RPMI8226 (cell line): ENCODE measurements around the gene AGO3.
"Not testable (repeated sequence)": the region's sequence is repeated elsewhere in the genome, so short reads cannot be mapped to it uniquely, and the experiment has no call there.

ENCODE experiments used
- DNase-seq: peaks from one replicate; pipeline ENCODE4 v3.0.0-alpha.2; 2015

The AGO3 gene

GRCh38 chr1:36014722-36015220, 83.9 kb downstream of the AGO3 start:
- DNase-seq: no peak

- no peak for DNase-seq
Measured at GRCh38 chr1:36016686-36017085, 85.8 kb downstream of the AGO3 start.

- DNase-seq: no peak
Measured at GRCh38 chr1:36023098-36023769, 92.3 kb downstream of the AGO3 start.

DNA sequence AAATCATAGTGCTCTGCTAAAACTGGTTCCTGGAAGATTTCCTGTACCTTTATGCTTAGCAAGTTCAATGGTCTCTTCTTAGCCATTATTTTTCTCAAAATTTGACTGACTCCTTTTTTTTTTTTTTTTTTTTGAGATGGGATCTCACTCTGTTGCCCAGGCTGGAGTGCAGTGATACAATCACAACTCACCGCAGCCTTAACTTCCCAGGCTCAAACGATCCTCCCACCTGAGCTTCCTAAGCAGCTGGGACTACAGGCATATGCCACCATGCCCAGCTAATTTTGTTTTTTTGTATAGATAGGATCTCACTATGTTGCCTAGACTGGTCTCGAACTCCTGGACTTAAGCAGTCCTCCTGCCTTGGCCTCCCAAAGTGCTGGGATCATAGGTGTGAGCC, 93.1 kb downstream of the AGO3 start:
- not testable (repeated sequence) for DNase-seq

- no peak for DNase-seq
Measured at GRCh38 chr1:36024847-36025246, 93.9 kb downstream of the AGO3 start.

GRCh38 chr1:36027766-36028165, 96.9 kb downstream of the AGO3 start:
- DNase-seq: no peak

DNA sequence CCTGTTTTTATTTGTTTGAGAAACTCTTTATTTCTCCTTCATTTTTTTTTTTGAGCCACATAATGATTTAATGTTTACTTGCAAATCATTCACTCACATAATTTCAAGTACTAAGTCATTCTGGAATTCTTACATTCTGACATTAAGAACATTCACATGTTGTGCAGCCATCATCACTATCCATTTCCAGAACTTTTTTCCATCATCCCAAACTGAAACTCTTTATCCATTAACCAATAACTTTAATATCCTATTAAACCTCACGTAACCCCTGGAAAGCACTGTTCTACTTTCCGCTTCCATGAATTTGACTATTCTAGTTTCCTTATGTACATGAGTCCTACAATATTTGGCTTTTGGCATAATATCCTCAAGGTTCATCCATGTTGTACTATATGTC, 100.5 kb downstream of the AGO3 start:
- no peak for DNase-seq

GRCh38 chr1:36034692-36035091, 103.8 kb downstream of the AGO3 start:
- DNase-seq: no peak

DNA sequence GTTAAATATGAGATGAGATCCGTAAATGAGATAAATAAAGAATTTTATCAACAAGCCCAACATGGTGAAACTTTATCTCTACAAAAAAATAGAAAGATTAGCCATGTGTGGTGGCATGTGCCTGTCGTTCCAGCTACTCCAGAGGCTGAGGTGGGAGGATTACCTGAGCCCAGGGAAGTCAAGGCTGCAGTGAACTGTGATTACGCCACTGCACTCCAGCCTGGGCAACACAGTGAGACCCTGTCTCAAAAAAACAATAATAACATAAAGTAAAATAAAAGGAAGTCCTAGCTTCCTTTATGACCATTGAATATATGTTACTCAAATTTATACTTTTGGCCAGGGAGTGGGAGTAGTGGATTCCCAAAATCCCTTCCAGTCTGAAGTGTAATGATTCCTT, 104.2 kb downstream of the AGO3 start:
- DNase-seq: no peak

DNA sequence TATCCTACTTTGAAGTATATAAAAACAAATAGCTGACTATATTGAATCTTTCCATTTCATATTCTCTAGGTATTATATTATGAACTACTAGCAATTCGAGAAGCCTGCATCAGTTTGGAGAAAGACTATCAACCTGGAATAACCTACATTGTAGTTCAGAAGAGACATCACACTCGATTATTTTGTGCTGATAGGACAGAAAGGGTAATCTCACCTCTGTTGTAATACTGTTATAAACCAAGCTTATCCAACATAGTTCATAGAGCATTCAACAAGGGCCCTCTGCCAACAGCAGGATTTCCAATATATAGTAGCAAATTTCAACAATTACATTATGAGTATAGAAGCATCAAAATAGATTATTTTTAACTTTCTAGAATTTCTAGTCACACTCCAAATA, 109.3 kb downstream of the AGO3 start:
- no peak for DNase-seq

DNA sequence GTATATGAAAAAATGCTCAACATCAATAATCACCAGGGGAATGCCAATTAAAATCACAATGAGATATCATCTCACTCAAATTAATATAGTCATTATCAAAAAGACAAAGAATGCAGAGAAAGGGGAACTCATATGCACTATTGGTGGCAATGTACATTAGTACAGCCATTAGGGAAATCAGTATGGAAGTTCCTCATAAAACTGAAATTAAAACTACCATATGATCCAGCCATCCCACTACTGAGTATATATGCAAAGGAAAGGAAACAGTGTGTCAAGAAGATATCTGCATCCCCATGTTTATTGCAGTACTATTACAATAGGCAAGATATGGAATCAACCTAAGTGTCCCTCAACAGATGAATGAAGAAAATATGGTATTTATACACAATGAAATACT, 120.9 kb downstream of the AGO3 start:
- no peak for DNase-seq

DNA sequence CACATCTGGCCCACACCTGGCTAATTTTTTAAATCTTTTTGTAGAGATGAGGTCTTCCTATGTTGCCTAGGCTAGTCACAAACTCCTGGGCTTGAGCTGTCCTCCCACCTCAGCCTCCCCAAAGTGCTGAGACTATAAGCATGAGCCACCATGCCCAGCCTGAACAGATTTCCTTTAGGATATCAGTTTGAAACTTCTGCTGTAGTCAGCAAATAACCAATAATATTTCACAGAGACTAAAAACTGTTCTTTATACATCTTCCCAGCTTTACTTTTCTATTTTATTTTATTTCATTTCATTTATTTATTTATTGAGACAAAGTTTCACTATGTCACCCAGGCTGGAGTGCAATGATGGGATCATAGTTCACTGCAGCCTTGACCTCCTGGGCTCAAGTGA, 123.1 kb downstream of the AGO3 start:
- DNase-seq: no peak

DNA sequence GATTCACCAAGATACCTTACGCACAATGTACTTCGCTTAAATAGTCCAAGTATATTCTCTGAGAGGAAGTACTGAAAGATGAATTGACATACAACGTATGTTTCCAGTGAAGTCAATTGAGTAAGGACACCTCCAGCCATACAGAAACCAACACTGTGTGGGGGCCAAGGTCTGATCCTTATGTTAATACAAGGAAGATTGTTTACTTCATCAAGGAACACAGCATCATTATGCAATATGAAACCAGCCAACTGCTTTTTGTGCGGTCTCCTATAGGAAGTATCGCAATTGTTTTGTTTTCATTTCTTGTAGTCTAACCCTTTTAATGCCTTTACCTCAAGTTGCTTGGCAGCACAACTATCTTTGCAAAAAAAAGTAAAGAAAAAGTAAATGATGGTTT, 124.8 kb downstream of the AGO3 start:
- no peak for DNase-seq

DNA sequence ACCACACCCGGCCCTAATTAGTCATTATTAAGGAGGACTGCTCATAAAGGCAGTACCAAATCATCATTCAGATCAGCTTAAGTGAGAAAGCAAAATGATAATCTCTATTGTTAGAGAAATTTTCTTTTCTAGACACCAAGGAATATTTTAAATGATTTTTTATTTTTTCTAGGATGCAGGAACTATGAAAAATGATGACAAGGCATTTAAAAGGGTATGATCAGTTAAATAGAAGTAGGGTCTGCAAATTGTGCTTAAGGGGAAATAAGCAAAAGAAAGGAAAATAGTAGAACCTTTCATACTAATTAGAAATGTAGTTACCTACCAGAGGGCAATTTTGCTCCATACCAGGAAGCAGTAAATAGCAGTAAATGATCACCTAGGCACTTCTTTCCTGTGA, 131.4 kb downstream of the AGO3 start:
- no peak for DNase-seq

- DNase-seq: no peak
Measured at GRCh38 chr1:36067871-36068270, 137.0 kb downstream of the AGO3 start.

DNA sequence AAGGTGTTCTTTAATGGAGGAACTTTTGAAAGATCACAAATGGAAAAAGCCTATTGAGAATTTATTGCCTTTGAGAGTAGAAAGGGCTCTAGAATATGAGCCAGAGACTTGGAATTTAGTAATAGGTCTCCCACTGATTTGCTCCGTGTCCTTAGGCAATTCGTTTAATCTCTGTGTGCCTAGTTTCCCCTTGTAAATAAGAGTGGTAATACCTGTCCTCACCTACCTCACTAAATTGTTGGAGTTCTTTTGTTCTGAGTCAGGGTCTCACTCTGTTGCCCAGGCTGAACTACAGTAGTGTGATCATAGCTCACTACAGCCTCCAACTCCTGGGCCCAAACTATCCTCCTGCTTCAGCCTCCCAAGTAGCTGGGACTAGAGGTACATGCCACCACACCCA, 138.0 kb downstream of the AGO3 start:
- DNase-seq: no peak

GRCh38 chr1:36070349-36070748, 139.4 kb downstream of the AGO3 start:
- DNase-seq: no peak

DNA sequence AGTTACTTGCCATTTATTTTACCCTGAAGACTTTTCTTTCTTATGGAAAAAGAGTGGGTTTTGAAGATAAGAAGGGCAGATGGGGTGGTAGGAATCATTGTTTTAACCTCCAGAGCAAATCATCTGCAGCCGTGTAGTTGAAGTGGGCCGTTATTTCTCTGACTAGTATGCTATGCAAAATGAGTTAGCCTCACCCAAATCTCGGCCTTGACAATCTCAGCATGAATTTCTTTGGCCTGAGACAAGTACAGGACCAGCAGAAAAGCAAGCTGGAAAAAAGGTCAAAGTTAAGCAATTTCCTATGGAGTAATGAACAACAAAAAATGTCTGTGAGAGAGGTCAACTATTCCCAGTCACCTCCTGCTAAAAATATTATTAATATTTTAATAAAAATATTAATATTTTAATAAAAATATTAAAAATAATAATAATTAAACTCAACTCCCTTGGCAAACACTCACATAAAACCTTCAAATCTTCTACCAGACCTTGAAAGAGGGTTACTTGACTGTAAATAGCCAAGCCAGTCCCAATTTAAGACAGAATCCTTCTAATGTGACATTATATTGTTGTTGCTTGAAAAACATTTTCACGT, 146.2 kb downstream of the AGO3 start:
- no peak for DNase-seq

DNA sequence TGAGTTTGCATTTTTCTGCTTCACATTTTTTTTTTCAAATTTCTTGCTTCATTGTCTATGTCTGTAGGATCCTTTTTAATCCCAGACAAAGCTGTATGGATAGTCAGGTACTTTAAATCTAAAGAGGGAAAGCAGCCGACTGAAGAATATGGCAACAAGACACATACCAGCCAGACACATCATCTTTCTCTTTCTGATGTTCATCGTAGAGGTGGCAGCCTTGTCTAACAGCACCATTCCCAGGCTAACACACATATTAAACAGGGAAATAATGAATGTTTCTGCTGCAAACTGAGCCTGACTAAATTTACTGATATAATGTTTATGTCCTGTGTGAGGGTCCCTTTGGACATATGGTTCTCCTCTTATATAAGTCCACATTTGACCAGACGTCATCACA, 149.3 kb downstream of the AGO3 start:
- DNase-seq: no peak

GRCh38 chr1:36080801-36081200, 149.9 kb downstream of the AGO3 start:
- DNase-seq: no peak

DNA sequence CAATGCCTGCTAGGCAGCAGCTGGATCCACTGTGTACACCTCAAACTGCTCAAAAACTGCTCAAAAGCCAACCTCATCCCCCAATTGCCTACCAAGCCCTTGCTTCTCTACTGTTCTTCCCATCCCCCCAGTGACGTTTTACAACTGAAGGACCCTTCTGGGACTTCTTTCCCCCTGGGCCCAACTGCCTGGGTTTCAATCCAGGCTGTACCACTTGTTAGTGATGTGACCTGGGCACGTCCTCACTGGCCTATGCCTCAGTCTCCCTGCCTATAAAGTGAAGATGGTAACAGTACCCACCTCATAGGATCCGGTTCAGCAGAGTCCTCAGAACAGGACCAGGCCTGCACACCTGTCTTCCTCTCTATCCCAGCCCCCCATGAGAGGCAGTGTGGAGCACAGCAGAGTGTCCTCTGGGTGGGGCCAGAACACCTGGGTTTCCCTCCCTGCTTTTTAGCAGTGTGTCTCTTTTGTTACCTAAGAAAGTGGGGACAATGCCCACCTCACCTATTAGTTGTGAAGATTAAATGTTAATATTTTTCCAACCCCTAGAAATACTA, 151.1 kb downstream of the AGO3 start:
- DNase-seq: peak; percentile 56

DNA sequence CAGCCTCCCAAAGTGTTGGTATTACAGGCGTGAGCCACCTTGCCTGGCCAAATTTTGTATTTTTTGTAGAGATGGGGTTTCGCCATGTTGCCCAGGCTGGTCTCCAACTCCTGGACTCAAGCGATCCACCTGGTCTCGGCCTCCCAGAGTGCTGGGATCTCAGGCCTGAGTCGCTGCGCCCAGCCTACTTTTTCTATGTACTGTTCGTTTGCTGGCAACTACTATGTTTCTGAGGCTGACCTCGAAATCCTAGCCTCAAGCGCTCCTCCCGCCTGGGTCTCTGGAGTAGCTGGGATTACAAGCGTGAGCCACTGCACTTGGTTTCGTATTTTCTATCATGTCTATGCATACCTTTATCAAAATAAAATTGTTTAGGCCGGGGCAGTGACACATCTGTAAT, 152.3 kb downstream of the AGO3 start:
- DNase-seq: no peak

DNA sequence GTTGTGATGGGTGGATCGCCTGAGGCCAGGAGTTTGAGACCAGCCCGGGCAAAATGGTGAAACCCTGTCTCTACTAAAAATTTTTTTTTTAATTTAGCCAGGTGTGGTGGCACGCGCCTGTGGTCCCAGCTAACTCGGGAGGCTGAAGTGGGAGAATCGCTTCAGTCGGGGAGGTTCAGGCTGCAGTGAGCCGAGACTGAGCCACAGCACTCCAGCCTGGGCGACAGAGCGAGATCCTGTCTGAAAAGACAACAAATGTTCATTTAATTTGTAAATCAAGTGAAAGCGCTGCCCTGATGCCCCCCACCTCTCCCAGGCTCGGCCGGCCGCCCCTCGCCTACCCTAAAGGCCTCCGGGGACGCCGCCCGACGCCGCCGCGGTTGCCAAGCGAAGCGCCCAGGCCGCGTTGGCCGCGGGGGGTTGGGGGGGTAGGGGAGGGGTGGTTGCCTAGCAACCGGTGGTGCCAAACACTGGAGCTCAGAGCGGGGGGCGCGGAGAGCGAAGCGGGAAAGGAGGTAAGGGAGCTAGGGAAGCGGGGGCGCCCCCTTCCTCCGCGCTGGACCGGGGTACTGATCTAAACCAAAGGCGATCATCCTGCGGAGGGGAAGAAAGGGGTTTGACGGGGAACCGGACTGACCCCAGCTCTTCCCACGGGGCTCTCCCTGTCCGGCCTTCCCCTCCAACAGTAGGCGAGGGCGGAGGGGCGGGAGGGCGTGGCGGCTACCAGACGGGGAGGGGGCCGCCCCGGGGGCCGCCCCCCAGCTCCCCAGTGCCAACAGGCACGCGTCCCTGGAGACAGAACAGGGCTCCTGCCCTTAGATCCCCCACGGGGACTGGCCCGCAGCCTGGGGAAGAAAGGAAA, 153.0 kb downstream of the AGO3 start, which contains the start of gene TEKT2:
Gene TEKT2, plus strand, starts transcription at position 460 of the 862 bp plus-strand sequence. CDS start 828 bp downstream, outside the sequence.
- no peak for DNase-seq
